Vagina (tissue), 2 donors: ENCODE measurements around the gene PRKG2. TPM values are rescaled to one million over a fixed set of nuclear protein-coding genes. Genes with fewer than 3 reads are reported as not detected.

ENCODE experiments used
- DNase-seq, 2 donors: peaks; one replicate each; pipeline ENCODE4 v3.0.0-alpha.2; 2017; ENCODE audit errors: extremely low spot score in 2 of 2
- H3K27ac ChIP-seq: fragments of 200-600 bp; sonication (generic); one replicate; pipeline ENCODE4 v1.5.1; 2019
- H3K27me3 ChIP-seq: fragments of 200-600 bp; sonication (generic); one replicate; pipeline ENCODE4 v1.5.1; 2019
- H3K36me3 ChIP-seq, 2 donors: fragments of 200-600 bp; sonication (generic); one replicate each; pipeline ENCODE4 v1.5.1; 2017 to 2019
- H3K4me1 ChIP-seq: fragments of 200-600 bp; sonication (generic); one replicate; pipeline ENCODE4 v1.5.1; 2019
- H3K4me3 ChIP-seq, 2 donors: fragments of 200-600 bp; sonication (generic); 1 replicate in 1 of 2; 2 replicates in 1 of 2; pipeline ENCODE4 v1.5.1; 2016 to 2019
- H3K9me3 ChIP-seq: fragments of 200-600 bp; sonication (generic); one replicate; pipeline ENCODE4 v1.5.1; 2019
- CTCF ChIP-seq, 3 experiments: fragments of 450-650 bp in 2 of 3; fragments of 200-600 bp in 1 of 3; sonication (generic) in 1 of 3; IDR thresholded peaks; one replicate each; pipeline ENCODE4 v1.5.1; 2017 to 2019; ENCODE audit warnings: antibody characterized with exemption in 3 of 3, mild to moderate bottlenecking in 2 of 3, moderate library complexity in 2 of 3
- POLR2A ChIP-seq, 2 donors: fragments of 450-650 bp; IDR thresholded peaks; one replicate each; pipeline ENCODE4 v1.6.1; 2017; ENCODE audit warnings: antibody characterized with exemption in 2 of 2, mild to moderate bottlenecking in 2 of 2, moderate library complexity in 2 of 2
- POLR2AphosphoS5 ChIP-seq, 2 donors: sonication (generic); formaldehyde crosslinking; IDR thresholded peaks; one replicate each; pipeline ENCODE4 v1.9.0; 2017; ENCODE audit warnings: antibody characterized with exemption in 2 of 2, mild to moderate bottlenecking in 2 of 2, low read depth in 1 of 2; ENCODE audit not compliant: insufficient read depth in 1 of 2
- intact Hi-C: fragments of 100-400 bp; cut with DNase I; formaldehyde crosslinking; loops from one replicate; pipeline ENCODE4 v1.15.1; 2023
- total RNA-seq: library from RNA; depleted of rRNA; stranded (reverse); fragments of >200 nt; gene quantifications from one replicate; pipeline ENCODE4 v1.2.3, GENCODE V29; 2016

The PRKG2 gene
- total RNA-seq, 1 donor from 2014 or later = 0.49 TPM

DNA sequence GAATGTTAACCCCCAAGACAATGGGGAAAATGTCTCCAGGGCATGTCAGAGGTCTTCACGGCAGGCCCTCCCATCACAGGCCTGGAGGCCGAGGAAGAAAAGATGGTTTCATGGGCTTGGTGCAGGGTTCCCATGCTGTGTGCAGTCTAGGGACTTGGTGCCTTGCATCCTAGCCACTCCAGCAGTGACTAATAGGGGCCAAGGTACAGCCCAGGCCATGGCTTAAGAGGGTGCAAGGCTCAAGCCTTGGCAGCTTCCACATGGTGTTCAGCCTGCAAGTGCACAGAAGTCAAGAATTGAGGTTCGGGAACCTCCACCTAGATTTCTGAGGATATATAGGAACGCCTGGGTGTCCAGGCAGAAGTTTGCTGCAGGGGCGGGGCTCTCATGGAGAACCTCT lies 133.9 kb downstream of the PRKG2 start:
- Histone ChIP-seq H3K4me3 (no peak overlapping the region), H3K36me3 (no peaks in the 10 kb centered on the region), H3K27me3 (no peaks in the 10 kb centered on the region), H3K27ac (no peak overlapping the region), H3K4me1 (no peaks in the 10 kb centered on the region), H3K9me3 (no peaks in the 10 kb centered on the region)
- no peak for DNase-seq
- intact Hi-C loops = no loop called here
- no peak for TF ChIP-seq POLR2A (IDR thresholded peaks at IDR 0.05)
- TF ChIP-seq POLR2AphosphoS5 (IDR thresholded peaks at IDR 0.05; ENCODE audit: insufficient read depth in 1 of 2, low read depth in 1 of 2) = no peak
- no peak for TF ChIP-seq CTCF (IDR thresholded peaks at IDR 0.05)

DNA sequence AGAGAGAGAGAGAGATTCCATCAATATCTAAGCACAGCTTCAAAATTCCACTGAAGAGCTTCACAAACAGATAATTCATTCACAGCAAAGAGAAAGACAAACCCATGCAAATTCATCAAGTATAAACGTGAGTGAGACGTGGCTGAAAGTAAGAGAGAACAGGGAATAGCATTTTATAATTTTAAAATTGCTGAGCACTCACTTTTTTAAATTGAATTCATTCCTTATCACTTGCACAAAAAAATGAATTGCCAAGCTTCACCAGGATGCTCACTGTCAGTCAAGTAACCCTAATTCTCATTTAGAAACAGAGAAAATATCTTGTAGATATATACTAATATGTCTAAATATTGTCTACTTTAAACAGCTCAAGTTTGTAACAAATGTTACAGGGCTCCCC lies 144.0 kb downstream of the PRKG2 start:
- TF ChIP-seq POLR2A (IDR thresholded peaks at IDR 0.05) = no peak
- no peak for TF ChIP-seq CTCF (IDR thresholded peaks at IDR 0.05)
- TF ChIP-seq POLR2AphosphoS5 (IDR thresholded peaks at IDR 0.05; ENCODE audit: insufficient read depth in 1 of 2, low read depth in 1 of 2) = no peak
- no peaks in the 10 kb centered on the region for H3K27me3 ChIP-seq
- no peaks in the 10 kb centered on the region for H3K9me3 ChIP-seq
- H3K27ac ChIP-seq = no peak overlapping the region
- H3K4me3 ChIP-seq = no peak overlapping the region
- H3K4me1 ChIP-seq = no peaks in the 10 kb centered on the region
- DNase-seq = no peak
- H3K36me3 ChIP-seq = no peaks in the 10 kb centered on the region
- intact Hi-C loops = loop anchor here (10.0 kb wide), 1 partner anchor 284 kb away; no protein-coding TSS in a partner anchor

DNA sequence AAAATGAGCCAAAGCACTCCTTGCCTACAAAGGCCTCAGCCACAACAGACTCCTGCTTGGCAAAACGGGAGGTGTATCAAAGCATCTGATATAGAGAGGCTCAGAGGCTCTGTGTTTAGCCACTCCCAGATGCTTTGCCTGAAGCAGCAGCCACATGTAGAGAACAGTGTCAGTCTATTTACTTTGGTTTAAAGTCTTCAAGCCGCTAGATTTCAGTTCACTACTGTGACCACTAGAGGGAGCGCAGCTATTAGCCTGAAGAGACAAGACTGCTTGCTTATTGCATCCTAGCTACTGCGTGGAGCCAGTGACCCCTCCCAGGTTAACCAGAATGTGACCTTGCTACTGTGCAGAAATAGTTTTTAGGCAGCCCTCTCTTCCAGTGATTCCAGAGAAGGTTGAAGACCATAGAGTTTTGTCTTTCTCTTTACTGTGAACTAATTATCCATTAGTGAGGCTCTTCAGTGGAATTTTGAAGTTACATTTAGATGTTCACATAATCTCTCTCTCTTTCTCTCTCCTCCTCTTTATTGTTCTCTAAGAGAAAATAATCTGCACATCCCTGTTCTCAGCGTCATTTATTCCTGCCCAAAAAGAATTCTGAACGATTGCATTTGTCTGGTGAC lies 145.2 kb downstream of the PRKG2 start:
- Histone ChIP-seq H3K9me3 (no peaks in the 10 kb centered on the region), H3K27ac (no peak overlapping the region), H3K4me3 (no peak overlapping the region), H3K27me3 (no peaks in the 10 kb centered on the region), H3K36me3 (no peaks in the 10 kb centered on the region), H3K4me1 (no peaks in the 10 kb centered on the region)
- intact Hi-C loops = loop anchor here (10.0 kb wide), 1 partner anchor 285 kb away; no protein-coding TSS in a partner anchor
- no peak for TF ChIP-seq POLR2AphosphoS5 (IDR thresholded peaks at IDR 0.05; ENCODE audit: insufficient read depth in 1 of 2, low read depth in 1 of 2)
- no peak for TF ChIP-seq POLR2A (IDR thresholded peaks at IDR 0.05)
- peak; percentile 61 to 72 (median 70) for TF ChIP-seq CTCF (IDR thresholded peaks at IDR 0.05)
- no peak for DNase-seq

GRCh38 chr4:81065446-81065845 lies 149.6 kb downstream of the PRKG2 start:
- Histone ChIP-seq H3K4me1 (no peaks in the 10 kb centered on the region), H3K27me3 (no peaks in the 10 kb centered on the region), H3K9me3 (no peaks in the 10 kb centered on the region), H3K27ac (no peak overlapping the region), H3K36me3 (no peaks in the 10 kb centered on the region), H3K4me3 (no peak overlapping the region)
- TF ChIP-seq POLR2AphosphoS5 (IDR thresholded peaks at IDR 0.05; ENCODE audit: insufficient read depth in 1 of 2, low read depth in 1 of 2) = no peak
- no peak for TF ChIP-seq CTCF (IDR thresholded peaks at IDR 0.05)
- TF ChIP-seq POLR2A (IDR thresholded peaks at IDR 0.05) = no peak
- intact Hi-C loops = no loop called here
- no peak for DNase-seq

GRCh38 chr4:81062001-81062400 lies 153.0 kb downstream of the PRKG2 start:
- no peak for DNase-seq
- no peak for TF ChIP-seq CTCF (IDR thresholded peaks at IDR 0.05)
- TF ChIP-seq POLR2AphosphoS5 (IDR thresholded peaks at IDR 0.05; ENCODE audit: insufficient read depth in 1 of 2, low read depth in 1 of 2) = no peak
- no peak for TF ChIP-seq POLR2A (IDR thresholded peaks at IDR 0.05)
- no peaks in the 10 kb centered on the region for H3K4me1 ChIP-seq
- H3K9me3 ChIP-seq = no peaks in the 10 kb centered on the region
- H3K36me3 ChIP-seq = no peaks in the 10 kb centered on the region
- H3K27me3 ChIP-seq = no peaks in the 10 kb centered on the region
- H3K27ac ChIP-seq = no peak overlapping the region
- intact Hi-C loops = no loop called here
- no peak overlapping the region for H3K4me3 ChIP-seq
